ENCODE data around the gene FTO. TPM values are rescaled to one million over a fixed set of nuclear protein-coding genes. Genes with fewer than 3 reads are reported as not detected.

The FTO gene
- total RNA-seq, 1 donor from 2014 or later: 107 TPM

DNA sequence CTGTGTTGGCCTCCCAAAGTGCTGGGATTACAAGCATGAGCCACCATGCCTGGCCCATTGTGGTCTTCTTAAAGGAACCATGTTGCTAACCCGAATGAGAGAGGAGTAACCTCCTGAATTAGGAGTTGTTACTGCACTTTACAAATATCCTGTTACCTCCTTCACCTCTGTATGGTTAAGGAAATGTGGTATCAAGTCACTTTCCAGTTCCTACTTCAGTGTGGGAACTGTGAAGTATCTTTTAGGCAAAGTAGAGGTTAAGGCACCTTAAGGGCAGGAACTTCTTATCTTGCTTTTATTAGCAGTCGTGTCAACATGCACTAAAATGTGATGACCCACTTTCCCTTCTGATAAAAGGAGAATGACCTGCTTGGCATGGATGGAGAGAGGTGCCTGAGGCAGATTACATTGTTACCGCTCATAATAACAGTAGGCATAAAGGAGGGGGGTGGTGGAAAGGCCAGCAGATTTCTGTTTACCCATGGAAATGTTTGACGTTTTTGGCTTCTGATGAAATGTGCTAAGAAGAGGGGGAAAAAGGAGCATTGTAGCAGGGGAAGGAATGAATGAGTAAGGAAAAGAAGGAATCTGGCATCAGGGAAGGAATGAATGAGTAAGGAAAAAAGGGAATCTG is 28.5 kb downstream of the FTO start:
- H3K9me3 Mint-ChIP-seq: no peaks in the 10 kb centered on the region
- H3K27ac Mint-ChIP-seq (ENCODE audit: unreplicated experiment): no peak overlapping the region
- H3K36me3 Mint-ChIP-seq (ENCODE audit: low read depth): no peaks in the 10 kb centered on the region
- TF ChIP-seq, protein P1, sequence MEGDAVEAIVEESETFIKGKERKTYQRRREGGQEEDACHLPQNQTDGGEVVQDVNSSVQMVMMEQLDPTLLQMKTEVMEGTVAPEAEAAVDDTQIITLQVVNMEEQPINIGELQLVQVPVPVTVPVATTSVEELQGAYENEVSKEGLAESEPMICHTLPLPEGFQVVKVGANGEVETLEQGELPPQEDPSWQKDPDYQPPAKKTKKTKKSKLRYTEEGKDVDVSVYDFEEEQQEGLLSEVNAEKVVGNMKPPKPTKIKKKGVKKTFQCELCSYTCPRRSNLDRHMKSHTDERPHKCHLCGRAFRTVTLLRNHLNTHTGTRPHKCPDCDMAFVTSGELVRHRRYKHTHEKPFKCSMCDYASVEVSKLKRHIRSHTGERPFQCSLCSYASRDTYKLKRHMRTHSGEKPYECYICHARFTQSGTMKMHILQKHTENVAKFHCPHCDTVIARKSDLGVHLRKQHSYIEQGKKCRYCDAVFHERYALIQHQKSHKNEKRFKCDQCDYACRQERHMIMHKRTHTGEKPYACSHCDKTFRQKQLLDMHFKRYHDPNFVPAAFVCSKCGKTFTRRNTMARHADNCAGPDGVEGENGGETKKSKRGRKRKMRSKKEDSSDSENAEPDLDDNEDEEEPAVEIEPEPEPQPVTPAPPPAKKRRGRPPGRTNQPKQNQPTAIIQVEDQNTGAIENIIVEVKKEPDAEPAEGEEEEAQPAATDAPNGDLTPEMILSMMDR (conservative IDR thresholded peaks at IDR 0.05): no peak
- DNase-seq (ENCODE audit: low read depth, low spot score): no peak
- H3K4me1 Mint-ChIP-seq: peaks cover 10% of the 10 kb centered on the region
- H3K27me3 Mint-ChIP-seq (ENCODE audit: low read depth): no peaks in the 10 kb centered on the region
- H3K4me3 Mint-ChIP-seq: no peak overlapping the region

DNA sequence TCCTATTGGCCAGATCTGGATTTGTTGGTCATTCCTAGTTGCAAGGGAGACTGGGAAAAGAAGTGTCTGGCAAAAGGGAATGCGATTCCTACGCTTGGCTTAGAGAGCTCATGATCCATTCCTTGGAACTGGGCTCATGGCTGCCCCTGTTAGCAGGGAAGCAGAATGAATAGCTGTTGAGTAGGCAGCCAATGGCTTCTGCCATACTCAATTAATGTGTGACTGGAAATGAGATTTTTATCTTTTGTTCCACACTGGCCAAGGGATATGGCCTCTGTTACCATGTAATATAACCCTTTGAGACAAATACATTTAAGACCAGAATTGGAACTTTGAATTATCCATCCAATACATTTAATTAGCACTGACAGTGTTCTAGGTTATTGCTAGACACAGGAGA is 31.0 kb downstream of the FTO start:
- Mint-ChIP-seq H3K27me3 (ENCODE audit: low read depth) (no peaks in the 10 kb centered on the region), H3K4me3 (no peak overlapping the region), H3K27ac (ENCODE audit: unreplicated experiment) (no peak overlapping the region), H3K9me3 (no peaks in the 10 kb centered on the region), H3K4me1 (peaks cover 11% of the 10 kb centered on the region), H3K36me3 (ENCODE audit: low read depth) (no peaks in the 10 kb centered on the region)
- TF ChIP-seq, protein P1 (conservative IDR thresholded peaks at IDR 0.05): no peak
- no peak for DNase-seq (ENCODE audit: low read depth, low spot score)

- Mint-ChIP-seq H3K36me3 (ENCODE audit: low read depth) (no peaks in the 10 kb centered on the region), H3K9me3 (no peaks in the 10 kb centered on the region), H3K4me1 (peaks cover 20% of the 10 kb centered on the region), H3K27me3 (ENCODE audit: low read depth) (no peaks in the 10 kb centered on the region), H3K4me3 (no peak overlapping the region), H3K27ac (ENCODE audit: unreplicated experiment) (no peak overlapping the region)
- no peak for DNase-seq (ENCODE audit: low read depth, low spot score)
- TF ChIP-seq, protein P1 (conservative IDR thresholded peaks at IDR 0.05): no peak
Measured at GRCh38 chr16:53736297-53736696, 32.3 kb downstream of the FTO start.

- peaks cover 16% of the 10 kb centered on the region for H3K4me1 Mint-ChIP-seq
- TF ChIP-seq, protein P1 (conservative IDR thresholded peaks at IDR 0.05): no peak
- H3K9me3 Mint-ChIP-seq: no peaks in the 10 kb centered on the region
- no peaks in the 10 kb centered on the region for H3K36me3 Mint-ChIP-seq (ENCODE audit: low read depth)
- no peak overlapping the region for H3K4me3 Mint-ChIP-seq
- no peak for DNase-seq (ENCODE audit: low read depth, low spot score)
- no peaks in the 10 kb centered on the region for H3K27me3 Mint-ChIP-seq (ENCODE audit: low read depth)
- H3K27ac Mint-ChIP-seq (ENCODE audit: unreplicated experiment): no peak overlapping the region
Measured at GRCh38 chr16:53737552-53737951, 33.6 kb downstream of the FTO start.

GRCh38 chr16:53740476-53740875 is 36.5 kb downstream of the FTO start:
- TF ChIP-seq, protein P1 (conservative IDR thresholded peaks at IDR 0.05): no peak
- H3K4me1 Mint-ChIP-seq: peaks cover 32% of the 10 kb centered on the region
- no peak overlapping the region for H3K27ac Mint-ChIP-seq (ENCODE audit: unreplicated experiment)
- no peak for DNase-seq (ENCODE audit: low read depth, low spot score)
- no peaks in the 10 kb centered on the region for H3K36me3 Mint-ChIP-seq (ENCODE audit: low read depth)
- no peak overlapping the region for H3K4me3 Mint-ChIP-seq
- H3K9me3 Mint-ChIP-seq: no peaks in the 10 kb centered on the region
- no peaks in the 10 kb centered on the region for H3K27me3 Mint-ChIP-seq (ENCODE audit: low read depth)
